GM18508 (cell line): ENCODE results near the gene PRICKLE4.

Experiments
- ATAC-seq: cut with Tn5 transposase; IDR thresholded peaks from one replicate; pipeline ENCODE4 v1.9.1; 2021; ENCODE audit warnings: moderate number of reproducible peaks; ENCODE audit not compliant: insufficient read depth, unreplicated experiment

The PRICKLE4 gene

GRCh38 chr6:41832263-41832662, 51.7 kb downstream of the PRICKLE4 start:
- ATAC-seq, result no peak

DNA sequence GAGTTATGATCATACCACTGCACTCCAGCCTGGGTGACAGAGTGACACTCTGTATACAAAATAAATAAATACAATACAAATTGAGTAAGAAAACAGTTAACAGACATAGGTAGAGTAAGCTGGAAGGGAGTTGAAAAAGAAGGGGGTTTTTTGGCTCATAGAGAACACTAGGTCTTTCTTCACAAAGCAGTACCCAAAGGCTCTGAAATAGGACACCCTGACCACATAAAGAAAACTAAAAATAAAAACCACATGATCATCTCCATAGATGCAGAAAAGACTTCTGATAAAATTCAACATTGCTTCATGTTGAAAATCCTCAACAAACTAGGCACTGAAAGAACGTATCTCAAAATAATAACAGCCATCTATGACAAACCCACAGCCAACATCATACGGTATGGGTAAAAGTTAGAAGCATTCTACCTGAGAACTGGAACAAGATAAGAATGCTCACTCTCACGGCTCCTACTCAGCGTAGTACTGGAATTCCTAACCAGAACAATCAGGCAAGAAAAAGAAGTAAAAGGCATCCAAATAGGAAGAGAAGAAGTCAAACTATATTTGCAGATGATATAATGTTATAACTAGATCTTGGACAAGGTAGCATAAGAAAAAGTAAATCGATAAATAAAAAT, 55.6 kb downstream of the PRICKLE4 start:
- ATAC-seq, result no peak

GRCh38 chr6:41836660-41837052, 56.1 kb downstream of the PRICKLE4 start:
- no peak for ATAC-seq
